PC-9 (cell line): ENCODE data around the gene INTS12.
"Not testable (repeated sequence)": the region's sequence is repeated elsewhere in the genome, so short reads cannot be mapped to it uniquely, and the experiment has no call there.

Source experiments
- EZH2 ChIP-seq: fragments of 200-600 bp; sonication (generic); IDR thresholded peaks from 2 replicates; pipeline ENCODE4 v1.8.0; 2017; ENCODE audit warnings: antibody characterized with exemption, low read depth
- TF ChIP-seq, protein P1 (sequence below): fragments of 200-600 bp; sonication (generic); conservative IDR thresholded peaks from 2 replicates; pipeline ENCODE4 v1.6.1; 2017; ENCODE audit warnings: mixed run types, antibody characterized with exemption, mild to moderate bottlenecking, moderate library complexity

DNA sequence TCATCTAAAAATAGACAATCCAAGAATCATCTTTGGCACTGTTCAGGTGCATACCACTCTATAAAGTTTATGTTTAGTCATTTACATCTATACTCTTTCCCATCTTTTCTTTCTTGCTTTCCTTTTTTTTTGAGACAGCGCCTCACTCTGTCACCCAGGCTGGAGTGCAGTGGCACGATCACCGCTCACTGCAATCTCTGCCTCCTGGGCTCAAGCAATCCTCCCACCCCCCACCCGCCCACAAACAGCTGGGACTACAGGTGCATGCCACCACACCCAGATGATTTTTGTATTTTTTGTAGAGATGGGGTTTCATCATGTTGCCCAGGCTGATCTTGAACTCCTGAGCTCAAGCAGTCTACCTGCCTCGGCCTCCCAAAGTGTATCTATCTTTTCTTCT is 13.7 kb downstream of the INTS12 start:
- TF ChIP-seq, protein P1, sequence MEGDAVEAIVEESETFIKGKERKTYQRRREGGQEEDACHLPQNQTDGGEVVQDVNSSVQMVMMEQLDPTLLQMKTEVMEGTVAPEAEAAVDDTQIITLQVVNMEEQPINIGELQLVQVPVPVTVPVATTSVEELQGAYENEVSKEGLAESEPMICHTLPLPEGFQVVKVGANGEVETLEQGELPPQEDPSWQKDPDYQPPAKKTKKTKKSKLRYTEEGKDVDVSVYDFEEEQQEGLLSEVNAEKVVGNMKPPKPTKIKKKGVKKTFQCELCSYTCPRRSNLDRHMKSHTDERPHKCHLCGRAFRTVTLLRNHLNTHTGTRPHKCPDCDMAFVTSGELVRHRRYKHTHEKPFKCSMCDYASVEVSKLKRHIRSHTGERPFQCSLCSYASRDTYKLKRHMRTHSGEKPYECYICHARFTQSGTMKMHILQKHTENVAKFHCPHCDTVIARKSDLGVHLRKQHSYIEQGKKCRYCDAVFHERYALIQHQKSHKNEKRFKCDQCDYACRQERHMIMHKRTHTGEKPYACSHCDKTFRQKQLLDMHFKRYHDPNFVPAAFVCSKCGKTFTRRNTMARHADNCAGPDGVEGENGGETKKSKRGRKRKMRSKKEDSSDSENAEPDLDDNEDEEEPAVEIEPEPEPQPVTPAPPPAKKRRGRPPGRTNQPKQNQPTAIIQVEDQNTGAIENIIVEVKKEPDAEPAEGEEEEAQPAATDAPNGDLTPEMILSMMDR = not testable (repeated sequence)
- TF ChIP-seq EZH2 = not testable (repeated sequence)
